GM12891 (cell line): ENCODE data around the gene SHROOM3.

Experiments used
- PAX5 ChIP-seq: IDR thresholded peaks from 2 replicates; pipeline ENCODE4 v1.6.1; 2011; ENCODE audit warnings: low read length, moderate library complexity, mild to moderate bottlenecking; ENCODE audit not compliant: insufficient read depth, severe bottlenecking
- POLR2A ChIP-seq: IDR thresholded peaks from 2 replicates; pipeline ENCODE4 v1.6.1; 2011; ENCODE audit warnings: low read depth, low read length, control low read depth
- POLR2AphosphoS5 ChIP-seq: IDR thresholded peaks from 2 replicates; pipeline ENCODE4 v1.6.1; 2011; ENCODE audit warnings: low read depth, low read length, control low read depth
- TAF1 ChIP-seq: IDR thresholded peaks from 2 replicates; pipeline ENCODE4 v1.6.1; 2011; ENCODE audit warnings: low read depth, low read length, control low read depth

GRCh38 chr4:76622126-76622525 is 187.1 kb downstream of the SHROOM3 start:
- TF ChIP-seq PAX5 = no peak
- TF ChIP-seq POLR2AphosphoS5 = no peak
- TF ChIP-seq POLR2A = no peak
- TF ChIP-seq TAF1 = no peak
